ENCODE measurements around the gene GCDH.
"Not testable (repeated sequence)": the region's sequence is repeated elsewhere in the genome, so short reads cannot be mapped to it uniquely, and the experiment has no call there.

GCDH gene

DNA sequence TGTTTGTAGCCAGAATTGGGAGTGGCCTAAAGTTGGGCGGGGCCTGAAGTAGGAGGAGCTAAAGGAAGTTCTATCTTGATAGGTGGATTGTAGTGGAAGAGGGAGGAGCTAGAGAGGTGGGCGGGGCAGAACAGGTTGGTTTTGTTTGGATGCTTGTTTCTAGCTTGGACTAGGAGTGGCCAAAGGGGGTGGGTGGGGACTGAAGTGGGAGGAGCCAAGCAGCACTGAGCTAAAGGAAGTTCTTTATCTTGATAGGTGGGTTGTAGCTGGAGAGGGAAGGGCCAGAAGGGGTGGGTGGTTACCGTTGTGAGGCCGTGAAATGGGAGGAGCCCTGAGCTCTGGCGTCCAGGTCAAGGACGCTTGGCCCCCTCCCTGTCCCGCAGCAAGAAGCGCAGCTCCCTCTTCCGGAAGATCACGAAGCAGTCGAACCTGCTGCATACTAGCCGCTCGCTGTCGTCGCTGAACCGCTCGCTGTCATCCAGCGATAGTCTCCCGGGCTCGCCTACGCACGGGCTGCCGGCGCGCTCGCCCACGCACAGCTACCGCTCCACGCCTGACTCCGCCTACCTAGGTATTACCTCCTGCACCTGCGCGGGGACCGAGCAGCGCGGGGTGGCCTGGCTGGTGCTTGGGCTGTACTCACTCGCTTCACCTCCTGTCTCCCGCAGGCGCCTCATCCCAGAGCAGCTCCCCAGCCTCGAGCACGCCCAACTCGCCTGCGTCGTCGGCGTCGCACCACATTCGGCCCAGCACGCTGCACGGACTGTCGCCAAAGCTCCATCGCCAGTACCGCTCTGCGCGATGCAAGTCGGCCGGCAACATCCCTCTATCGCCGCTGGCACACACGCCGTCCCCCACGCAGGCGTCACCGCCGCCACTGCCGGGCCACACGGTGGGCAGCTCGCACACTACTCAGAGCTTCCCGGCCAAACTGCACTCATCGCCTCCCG is 17.7 kb upstream of the GCDH start:
- DNase-seq (ENCODE audit: low read depth in 2 of 2): peak in 1 of 2 donors; percentile 51

DNA sequence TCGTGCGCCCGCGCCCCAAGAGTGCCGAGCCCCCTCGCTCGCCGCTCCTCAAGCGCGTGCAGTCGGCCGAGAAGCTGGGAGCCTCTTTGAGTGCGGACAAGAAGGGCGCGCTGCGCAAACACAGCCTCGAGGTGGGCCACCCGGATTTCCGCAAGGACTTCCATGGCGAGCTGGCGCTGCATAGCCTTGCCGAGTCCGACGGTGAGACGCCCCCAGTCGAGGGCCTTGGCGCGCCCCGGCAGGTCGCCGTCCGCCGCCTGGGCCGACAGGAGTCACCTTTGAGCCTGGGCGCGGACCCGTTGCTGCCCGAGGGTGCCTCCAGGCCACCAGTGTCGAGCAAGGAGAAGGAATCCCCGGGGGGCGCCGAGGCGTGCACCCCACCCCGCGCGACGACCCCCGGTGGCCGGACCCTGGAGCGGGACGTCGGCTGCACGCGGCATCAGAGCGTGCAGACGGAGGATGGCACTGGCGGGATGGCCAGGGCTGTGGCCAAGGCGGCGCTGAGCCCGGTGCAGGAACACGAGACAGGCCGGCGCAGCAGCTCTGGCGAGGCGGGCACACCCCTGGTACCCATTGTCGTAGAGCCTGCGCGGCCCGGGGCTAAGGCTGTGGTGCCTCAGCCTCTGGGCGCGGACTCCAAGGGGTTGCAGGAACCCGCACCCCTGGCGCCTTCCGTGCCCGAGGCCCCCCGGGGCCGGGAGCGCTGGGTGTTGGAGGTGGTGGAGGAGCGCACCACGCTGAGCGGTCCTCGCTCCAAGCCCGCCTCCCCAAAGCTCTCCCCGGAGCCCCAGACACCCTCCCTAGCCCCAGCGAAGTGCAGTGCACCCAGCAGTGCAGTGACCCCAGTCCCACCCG is 16.8 kb upstream of the GCDH start:
- no peak for DNase-seq (ENCODE audit: low read depth in 2 of 2)

DNA sequence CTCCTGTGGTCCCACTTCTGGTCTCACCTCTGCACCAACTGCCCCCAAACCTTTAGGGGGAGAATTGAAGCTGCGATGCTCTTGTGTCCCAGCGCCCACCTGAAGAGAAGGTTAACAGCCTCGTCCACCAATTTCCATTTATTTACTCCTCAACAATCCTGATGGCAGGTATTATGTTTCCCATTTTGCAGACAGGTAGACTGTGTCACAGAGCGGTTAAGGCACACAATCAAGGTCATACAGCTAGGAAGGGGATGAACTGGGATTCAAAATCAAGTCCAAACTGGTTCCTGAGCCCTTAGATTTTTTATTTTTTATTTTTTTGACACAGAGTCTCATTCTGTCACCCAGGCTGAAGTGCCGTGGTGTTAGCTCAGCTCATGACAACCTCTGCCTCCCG is 15.9 kb upstream of the GCDH start:
- no peak for DNase-seq (ENCODE audit: low read depth in 2 of 2)

DNA sequence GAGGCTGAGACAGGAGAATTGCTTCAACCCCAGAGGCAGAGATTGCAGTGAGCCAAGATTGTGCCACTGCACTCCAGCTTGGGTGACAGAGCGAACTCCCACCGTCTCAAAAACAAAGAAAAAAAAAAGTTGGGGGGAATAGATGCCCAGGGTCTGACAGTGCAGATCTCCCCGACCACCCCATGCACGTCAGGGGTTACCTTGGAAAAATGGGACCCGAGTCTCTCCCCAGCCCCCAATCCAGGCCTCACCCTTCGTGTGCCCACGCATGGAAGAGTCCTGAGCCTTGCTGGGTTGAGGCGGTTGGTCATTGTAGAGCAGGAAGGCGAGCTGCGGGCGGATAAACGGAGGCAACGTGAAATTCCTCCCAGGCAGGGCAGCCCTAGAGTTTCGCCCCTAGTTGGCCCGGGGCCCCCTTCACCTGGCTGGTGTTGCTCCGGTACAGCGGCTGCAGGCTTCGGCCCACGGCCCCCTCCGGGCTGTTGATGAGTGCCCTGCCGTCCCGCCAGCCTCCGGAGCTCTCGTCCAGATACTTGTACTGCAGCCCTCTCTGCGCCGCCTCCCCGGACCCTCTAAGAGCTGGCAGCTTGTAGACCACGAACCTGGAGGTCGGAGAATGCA is 10.3 kb upstream of the GCDH start:
- no peak for DNase-seq (ENCODE audit: low read depth in 2 of 2)

DNA sequence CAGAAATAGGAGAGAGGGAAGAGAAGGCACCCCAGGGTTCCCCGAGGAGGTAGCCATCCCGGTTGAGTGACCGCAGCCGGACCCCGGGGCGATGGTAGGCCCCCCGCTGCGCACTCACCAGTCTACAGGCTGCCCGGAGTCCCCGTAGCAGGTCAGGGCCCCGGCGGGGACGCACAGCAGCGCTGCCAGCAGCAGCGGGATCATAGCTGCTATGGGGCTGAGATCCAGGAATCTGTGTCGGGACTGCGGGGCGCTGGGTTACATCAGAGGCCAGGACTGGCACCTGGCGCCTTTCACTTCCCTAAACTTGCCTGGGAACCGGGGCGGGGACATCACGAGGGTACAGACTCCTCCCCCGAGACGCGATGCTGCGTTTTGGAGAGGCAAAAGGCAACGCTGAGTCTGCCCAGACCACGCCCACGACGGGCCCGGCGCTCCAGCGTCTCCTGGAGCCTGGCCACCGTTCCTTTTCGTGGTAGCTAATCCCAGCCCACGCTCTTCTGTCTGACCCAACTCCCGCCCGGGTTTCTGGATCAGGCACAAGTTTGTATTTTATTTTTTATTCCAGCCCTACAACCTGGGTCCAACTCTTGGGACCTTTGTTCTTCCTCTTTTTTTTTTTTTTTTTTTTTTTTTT is 9.7 kb upstream of the GCDH start, which contains the start of gene DNASE2:
DNASE2 (minus strand) TSS at position 278 of the 637 bp plus-strand sequence; CDS start at position 204, 74 bp downstream.
- DNase-seq (ENCODE audit: low read depth in 2 of 2): peak; percentile 88

DNA sequence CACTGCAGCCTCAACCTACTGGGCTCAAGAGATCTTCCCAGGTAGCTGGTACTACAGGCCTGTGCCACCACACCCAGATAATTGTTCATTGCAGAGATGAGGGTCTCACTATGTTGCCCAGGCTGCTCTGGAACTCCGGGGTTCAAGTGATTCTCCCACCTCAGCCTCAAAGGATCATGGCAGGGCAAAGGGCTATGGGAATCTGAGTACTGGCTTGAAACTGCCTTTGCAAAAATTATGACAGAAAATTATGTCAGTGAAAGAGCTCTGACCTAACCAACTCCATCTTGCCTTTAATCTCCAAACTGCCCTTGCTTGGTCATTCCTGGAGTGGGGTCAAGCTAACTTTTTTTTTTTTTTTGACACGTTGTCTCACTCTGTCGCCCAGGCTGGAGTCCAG is 8.4 kb upstream of the GCDH start:
- DNase-seq (ENCODE audit: low read depth in 2 of 2): no peak

DNA sequence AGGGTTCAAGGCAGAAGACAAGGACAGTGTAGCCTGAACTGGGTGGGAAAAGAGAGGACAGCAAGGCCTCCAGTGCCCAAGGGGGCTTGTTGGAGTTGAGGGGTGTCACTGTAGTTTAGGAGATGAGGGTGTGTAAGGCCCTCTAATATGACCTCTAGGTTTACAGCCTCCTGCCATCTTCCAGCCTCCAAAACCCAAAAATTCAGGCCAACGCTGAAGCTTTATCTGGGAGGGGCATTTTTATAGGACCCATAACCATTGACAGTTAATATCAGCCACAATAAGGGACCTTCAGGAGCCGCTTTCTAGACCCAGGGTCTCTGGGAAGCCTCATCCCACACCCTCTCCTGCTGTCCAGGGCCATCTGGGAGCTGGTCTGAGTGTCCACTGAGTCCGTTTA is 6.8 kb upstream of the GCDH start:
- no peak for DNase-seq (ENCODE audit: low read depth in 2 of 2)

DNA sequence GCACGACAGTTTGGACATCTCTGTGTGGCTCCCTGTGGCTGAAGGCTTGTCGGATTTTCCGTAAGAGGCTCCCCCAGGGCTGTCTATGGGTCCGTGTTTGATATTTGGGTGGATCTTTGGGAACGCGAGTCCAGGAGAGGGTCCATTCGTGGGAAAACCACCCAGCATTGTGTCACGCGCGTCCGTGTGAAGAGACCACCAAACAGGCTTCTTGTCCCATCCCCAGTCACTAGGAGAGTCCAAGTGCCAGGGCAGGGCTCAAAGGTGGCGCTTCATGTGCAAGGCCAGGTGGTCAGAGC is 6.4 kb upstream of the GCDH start:
- DNase-seq (ENCODE audit: low read depth in 2 of 2): no peak

DNA sequence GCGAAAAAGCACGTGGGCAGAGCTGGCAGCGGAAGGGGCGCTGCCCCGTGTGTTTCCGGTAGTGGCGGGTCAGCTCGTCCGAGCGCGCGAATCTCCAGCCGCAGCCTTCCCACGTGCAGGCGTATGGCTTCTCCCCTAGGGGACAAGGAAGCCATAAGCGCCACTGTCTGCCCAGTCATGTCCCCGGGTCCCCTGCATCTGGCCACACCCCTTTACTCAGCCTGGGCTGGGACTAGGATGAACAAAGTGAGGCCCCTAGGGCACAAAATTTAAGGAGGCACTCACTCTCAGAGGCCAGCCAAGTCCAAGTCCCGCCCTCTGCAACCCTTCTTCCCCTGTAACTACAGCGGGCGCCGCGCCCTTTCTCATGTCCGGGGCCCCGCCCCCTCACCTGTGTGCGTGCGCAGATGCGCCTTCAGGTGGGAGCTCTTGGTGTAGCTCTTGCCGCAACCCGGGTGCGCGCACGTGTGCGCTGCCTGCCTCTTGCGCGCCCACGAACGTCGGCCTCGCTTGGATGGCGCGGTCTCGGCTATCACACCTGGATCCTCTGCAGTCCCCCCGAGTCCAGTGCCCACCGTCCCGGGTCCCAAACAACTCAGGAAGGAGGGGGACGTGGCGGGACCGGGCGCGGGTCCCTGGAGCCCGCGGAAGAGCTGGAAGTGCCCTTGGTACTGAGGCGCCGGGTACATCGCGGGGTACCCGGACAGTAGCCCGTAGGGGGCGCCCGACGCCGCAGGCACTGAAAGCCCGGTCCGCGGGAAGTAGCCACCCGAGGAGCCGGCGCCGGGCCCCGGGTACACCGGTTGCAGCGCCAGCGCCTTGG is 5.8 kb upstream of the GCDH start:
- peak; percentile 81 to 90 for DNase-seq (ENCODE audit: low read depth in 2 of 2)

DNA sequence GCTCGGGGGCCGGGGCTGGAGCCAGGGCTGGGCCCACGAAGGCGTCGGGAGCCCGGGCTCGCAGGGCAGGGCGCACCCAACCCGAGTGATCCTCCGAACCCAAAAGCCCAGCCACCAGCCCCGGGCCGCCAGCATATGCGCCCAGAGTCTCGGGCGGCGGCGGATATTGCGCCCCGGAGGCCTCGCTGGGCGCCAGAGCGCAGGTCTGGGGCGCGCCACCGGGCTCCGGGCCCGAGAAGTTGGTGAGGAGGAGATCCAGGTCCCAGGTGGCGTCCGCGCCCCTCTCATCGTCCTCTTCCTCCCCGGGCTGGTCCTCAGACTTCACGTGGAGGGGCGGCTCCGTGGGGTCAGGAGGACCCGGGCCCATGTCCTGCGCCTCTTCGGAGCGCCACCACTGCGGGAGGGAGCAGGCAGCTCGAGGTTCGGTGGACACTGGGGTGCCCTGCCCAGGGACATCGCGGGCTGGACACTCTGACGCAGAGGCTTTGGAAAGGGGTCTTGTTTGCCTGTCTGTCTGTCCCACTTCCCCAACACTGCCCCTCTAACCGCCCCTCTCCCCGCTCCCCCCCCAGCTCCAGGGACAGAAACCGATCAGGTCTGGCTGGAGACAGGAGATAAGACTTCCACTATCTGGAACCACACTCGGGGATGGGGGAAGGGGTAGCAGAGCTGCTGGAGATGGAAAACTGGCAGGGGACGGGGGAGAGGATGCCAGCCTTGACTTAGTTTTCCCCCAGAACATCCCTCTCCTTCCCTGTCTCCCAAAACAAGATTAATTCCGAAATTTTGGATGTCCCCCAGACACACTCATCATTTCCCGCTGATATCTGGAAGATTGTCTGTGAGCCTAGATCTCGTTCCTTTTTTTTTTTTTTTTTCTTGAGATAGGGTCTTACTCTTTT is 5.0 kb upstream of the GCDH start:
- no peak for DNase-seq (ENCODE audit: low read depth in 2 of 2)

DNA sequence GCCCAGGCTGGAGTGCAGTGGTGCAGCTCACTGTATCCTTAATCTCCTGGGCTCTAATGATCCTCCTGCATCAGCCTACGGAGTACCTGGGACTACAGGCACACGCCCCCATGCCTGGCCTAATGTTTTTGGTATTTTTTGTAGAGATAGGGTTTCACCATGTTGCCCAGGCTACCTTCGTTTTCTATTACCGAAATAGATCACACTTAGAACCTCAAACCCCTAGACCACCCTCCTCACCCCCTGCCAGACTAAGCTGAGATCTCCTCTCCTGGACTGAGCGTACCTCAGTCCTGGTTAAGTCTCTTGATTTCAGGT is 4.3 kb upstream of the GCDH start:
- DNase-seq (ENCODE audit: low read depth in 2 of 2): no peak

DNA sequence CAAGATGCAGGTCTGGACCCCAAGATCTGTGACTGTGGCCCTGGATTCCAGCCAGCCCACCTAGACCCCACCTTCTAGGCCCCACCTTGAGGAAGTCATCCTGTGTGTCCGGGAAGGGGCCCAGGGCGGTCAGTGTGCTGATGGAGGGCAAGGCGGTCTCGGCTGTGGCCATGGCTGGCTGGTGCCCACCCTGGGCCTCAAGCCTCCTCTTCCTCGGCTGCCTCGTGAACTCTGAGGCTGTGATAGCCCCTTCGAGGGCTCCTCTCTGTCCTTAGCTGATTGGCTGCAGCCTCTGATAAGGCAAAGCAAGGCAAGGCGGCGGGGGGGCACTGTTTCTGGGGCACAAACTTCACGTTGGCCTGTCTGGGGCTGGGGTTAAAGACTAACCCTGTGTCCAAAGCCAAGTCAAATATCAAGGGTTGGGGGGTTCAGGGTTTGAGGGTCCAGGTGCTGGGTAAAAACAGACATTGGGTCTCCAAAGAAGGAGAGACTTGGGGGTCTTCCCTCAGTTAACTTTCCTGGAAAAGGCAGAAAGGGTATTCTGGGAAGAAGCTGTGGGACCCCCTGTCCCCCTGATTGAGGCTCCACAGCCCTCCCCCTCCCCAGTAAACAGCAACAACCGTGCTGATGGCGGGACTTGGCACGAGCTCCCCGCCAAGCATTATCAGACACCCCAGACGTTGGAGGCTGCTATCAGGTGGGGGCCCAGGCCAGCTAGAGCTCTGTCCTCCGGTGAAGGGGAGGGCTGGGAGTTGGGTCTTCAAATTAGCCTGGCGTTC is 3.8 kb upstream of the GCDH start, which contains the start of gene KLF1:
KLF1 (minus strand) TSS at position 233 of the 779 bp plus-strand sequence; CDS start at position 172, 61 bp downstream.
- DNase-seq (ENCODE audit: low read depth in 2 of 2): no peak

DNA sequence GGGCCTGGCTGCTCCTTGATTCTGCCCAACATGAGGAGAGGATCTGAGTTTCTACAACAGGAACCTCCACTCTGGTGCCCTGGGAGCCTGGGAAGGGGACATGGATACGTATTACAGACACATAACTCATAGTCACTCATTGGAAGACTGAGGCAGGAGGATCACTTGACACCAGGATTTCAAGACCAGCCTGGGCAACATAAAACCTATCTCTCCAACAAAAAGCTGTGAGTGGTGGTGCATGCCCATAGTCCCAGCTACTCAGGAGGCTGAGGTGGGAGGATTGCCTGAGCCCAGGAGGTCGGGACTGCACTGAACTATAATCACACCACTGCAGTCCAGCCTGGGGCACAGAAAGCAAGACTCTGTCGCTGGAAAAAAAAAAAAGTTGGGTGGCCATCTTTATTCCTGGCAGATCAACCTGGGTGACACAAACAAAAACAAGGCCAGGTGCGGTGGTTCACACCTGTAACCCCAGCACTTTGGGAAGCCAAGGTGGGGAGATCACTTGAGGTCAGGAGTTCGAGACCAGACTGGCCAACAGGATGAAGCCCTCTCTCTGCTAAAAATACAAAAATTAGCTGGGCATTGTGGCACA is 2.9 kb upstream of the GCDH start:
- no peak for DNase-seq (ENCODE audit: low read depth in 2 of 2)

DNA sequence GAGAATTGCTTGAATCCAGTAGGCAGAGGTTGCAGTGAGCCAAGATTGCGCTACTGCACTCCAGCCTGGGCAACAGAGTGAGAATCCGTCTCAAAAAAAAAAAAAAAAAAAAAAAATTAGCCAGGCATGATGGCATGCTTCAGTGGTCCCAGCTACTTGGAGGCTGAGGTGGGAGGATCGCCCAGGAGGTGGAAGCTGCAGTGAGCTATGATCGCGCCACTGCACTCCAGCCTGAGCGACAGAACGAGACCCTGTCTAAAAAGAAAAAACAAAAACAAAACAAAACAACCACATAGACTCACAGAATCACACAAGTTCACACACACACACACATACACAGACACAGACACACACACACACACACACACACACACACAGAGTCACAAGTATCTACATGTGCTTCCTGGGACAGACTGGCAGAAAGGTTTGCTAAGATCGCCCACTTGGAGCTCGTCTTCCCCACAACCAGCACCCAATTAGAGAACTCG is 617 bp upstream of the GCDH start:
- not testable (repeated sequence) for DNase-seq (ENCODE audit: low read depth in 2 of 2)

DNA sequence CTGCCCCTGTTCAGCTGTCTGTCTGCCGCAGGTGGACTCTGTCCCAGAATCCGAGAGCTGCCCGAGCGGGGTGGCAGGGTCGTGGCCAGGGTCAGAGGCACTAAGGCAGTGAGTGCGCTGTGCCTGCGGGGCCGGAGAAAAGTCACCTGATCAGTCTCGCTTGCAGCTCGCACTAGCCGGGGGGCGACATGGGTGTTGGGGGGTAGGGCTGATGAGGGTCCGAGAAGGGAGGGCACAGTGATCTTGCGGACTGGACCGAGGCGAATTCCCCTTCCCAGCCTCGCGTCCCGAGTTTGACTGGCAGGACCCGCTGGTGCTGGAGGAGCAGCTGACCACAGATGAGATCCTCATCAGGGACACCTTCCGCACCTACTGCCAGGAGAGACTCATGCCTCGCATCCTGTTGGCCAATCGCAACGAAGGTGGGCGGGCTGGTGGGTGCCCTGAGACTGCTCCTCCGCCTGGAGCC is 627 bp downstream of the GCDH start:
- DNase-seq (ENCODE audit: low read depth in 2 of 2): no peak

DNA sequence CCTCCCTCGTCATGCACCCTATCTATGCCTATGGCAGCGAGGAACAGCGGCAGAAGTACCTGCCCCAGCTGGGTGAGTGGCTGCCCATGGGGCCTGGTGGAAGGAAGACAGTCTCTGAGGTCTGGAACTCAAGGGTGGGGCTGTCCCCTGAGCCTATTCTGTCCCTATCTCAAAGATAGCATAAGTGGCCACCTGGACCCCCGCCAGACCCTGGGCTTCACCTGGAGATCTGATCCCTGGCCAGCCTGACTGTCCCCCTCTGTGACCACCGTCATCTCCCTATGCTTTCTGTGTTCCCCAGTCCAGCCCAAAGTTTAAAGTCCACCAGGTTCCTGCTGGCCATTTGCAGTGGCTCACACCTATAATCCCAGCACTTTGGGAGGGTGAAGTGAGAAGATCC is 2.6 kb downstream of the GCDH start:
- no peak for DNase-seq (ENCODE audit: low read depth in 2 of 2)

DNA sequence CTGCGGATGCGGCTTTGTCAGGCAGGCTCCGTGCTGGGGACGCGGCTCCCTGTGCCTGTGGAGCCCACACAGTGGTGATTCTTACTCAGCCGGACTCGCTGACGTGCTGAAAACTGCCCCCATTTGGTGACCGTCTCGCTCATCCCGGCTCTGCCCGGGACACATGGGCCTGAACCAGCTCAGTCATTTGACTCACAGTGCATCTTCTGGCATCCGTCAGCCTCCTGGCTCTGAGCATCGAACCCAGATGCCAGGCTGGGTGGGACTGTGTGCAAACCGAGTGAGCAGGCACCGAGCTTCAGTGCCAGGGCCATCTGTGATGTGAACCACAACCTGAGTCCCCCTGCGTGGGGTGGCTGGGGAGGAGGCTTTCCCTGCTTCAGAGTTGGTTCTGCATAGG is 5.5 kb downstream of the GCDH start:
- DNase-seq (ENCODE audit: low read depth in 2 of 2): no peak

DNA sequence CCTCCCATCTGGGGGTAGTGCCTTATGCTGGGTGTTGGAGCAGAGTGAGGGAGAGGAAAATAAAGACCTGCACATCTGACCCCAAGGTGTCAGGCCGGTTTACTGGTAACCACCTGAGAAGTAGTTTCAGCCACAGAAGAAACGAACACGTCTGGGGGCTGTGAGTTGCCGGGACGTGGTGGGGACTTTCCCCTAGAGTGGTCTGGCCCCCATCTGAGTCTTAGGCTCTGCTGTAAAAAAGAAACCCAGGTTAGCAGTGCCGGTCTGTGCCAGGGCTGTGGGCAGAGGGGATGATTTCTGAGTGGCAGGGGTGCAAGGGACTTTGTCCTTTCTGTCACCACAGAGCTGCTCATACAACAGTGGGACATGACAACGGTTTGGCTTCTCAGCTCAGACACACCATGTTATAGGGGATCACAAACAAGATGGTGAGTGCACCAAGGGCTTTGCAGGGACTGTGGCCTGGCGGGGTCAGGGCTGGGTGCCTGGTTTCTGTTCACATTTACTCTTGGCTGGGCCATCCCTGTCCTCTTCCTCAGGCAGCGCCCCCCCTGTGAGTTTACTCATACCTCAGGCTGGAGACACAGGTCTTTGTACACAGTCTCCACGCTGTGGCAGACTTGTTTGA is 9.0 kb downstream of the GCDH start:
- DNase-seq (ENCODE audit: low read depth in 2 of 2): peak; percentile 33 to 41

All from stimulated activated CD8-positive, alpha-beta memory T cell treated with anti-CD3 and anti-CD28 coated beads, Interleukin-2, amount 100 ng/mL, for 48 hours (primary cell).